Peyer's patch (tissue), 4 donors: ENCODE results near the gene IGDCC3.

Source experiments
- CTCF ChIP-seq, 6 experiments: fragments of 450-650 bp in 4 of 6; fragments of 200-600 bp in 2 of 6; sonication (generic) in 1 of 6; IDR thresholded peaks; one replicate each; pipeline ENCODE4 v1.5.1; 2017 to 2019; ENCODE audit warnings: antibody characterized with exemption in 6 of 6, mild to moderate bottlenecking in 3 of 6, moderate library complexity in 1 of 6
- POLR2A ChIP-seq, 2 donors: fragments of 450-650 bp; IDR thresholded peaks; one replicate each; pipeline ENCODE4 v1.5.1; 2017; ENCODE audit warnings: antibody characterized with exemption in 2 of 2, mild to moderate bottlenecking in 2 of 2, moderate library complexity in 2 of 2

GRCh38 chr15:65355173-65355987 is 22.4 kb downstream of the IGDCC3 start:
- TF ChIP-seq CTCF (IDR thresholded peaks at IDR 0.05) (no peak), POLR2A (IDR thresholded peaks at IDR 0.05) (no peak)
